Smooth muscle cell (in vitro differentiated cells): Measurements from ENCODE around the gene MBD3L4. TPM values are rescaled to one million over a fixed set of nuclear protein-coding genes. Genes with fewer than 3 reads are reported as not detected.
"Not testable (repeated sequence)": the region's sequence is repeated elsewhere in the genome, so short reads cannot be mapped to it uniquely, and the experiment has no call there.

Experiments used
- DNase-seq: peaks from one replicate; lab custom pipeline; 2025; ENCODE audit not compliant: unreplicated experiment; lab: John Stamatoyannopoulos, UW
- H2AFZ ChIP-seq: fragments of 200-600 bp; sonication (generic); 2 replicates; pipeline ENCODE4 v1.6.0; 2016; ENCODE audit warnings: antibody characterized with exemption, low read depth, mild to moderate bottlenecking
- H3F3A ChIP-seq: fragments of 200-600 bp; sonication (generic); 2 replicates; pipeline ENCODE4 v1.6.0; 2017; ENCODE audit warnings: antibody characterized with exemption, low read depth
- H3K27ac ChIP-seq: fragments of 200-600 bp; sonication (generic); 2 replicates; pipeline ENCODE4 v1.5.1; 2016; ENCODE audit warnings: low read depth, mild to moderate bottlenecking
- H3K27me3 ChIP-seq: fragments of 200-600 bp; sonication (generic); 2 replicates; pipeline ENCODE4 v1.6.1; 2016; ENCODE audit warnings: low read depth, mild to moderate bottlenecking
- H3K36me3 ChIP-seq: fragments of 200-600 bp; sonication (generic); 2 replicates; pipeline ENCODE4 v1.5.1; 2016; ENCODE audit warnings: low read depth
- H3K4me1 ChIP-seq: fragments of 200-600 bp; sonication (generic); 2 replicates; pipeline ENCODE4 v1.5.1; 2016; ENCODE audit warnings: low read depth
- H3K4me2 ChIP-seq: fragments of 200-600 bp; sonication (generic); 2 replicates; pipeline ENCODE4 v1.6.0; 2016; ENCODE audit warnings: mild to moderate bottlenecking
- H3K4me3 ChIP-seq: fragments of 200-600 bp; sonication (generic); 2 replicates; pipeline ENCODE4 v1.5.1; 2016; ENCODE audit warnings: mild to moderate bottlenecking
- H3K79me2 ChIP-seq: fragments of 200-600 bp; sonication (generic); 2 replicates; pipeline ENCODE4 v1.6.0; 2016; ENCODE audit warnings: low read depth, mild to moderate bottlenecking
- H3K9ac ChIP-seq: fragments of 200-600 bp; sonication (generic); 2 replicates; pipeline ENCODE4 v1.6.0; 2016; ENCODE audit warnings: low read depth
- H3K9me3 ChIP-seq: fragments of 200-600 bp; sonication (generic); replicated peaks from 2 replicates; pipeline ENCODE4 v1.5.1; 2016; ENCODE audit warnings: low read depth
- H4K20me1 ChIP-seq: fragments of 200-600 bp; sonication (generic); 2 replicates; pipeline ENCODE4 v1.6.0; 2016; ENCODE audit warnings: low read depth
- WGBS: methylation state at CpG from one replicate; pipeline ENCODE4 v1.1.7; 2016; ENCODE audit warnings: low lambda C conversion rate; 5-methylcytosine and 5-hydroxymethylcytosine counted together
- polyA plus RNA-seq: library from polyadenylated mRNA; unstranded; fragments of >200 nt; fragmentation: Nextera tagmentation; extraction: Ambion mirVana; gene quantifications from 2 replicates; pipeline ENCODE4 v1.2.1, GENCODE V29; 2016
- total RNA-seq: library from RNA; depleted of rRNA; stranded (reverse); fragments of >200 nt; gene quantifications from 2 replicates; pipeline ENCODE4 v1.2.3, GENCODE V29; 2014
- TF ChIP-seq, protein P1 (sequence below): fragments of 200-600 bp; sonication (generic); IDR thresholded peaks from 2 replicates; pipeline ENCODE4 v1.5.1; 2017; ENCODE audit warnings: borderline replicate concordance, mild to moderate bottlenecking, antibody characterized with exemption; ENCODE audit not compliant: insufficient read depth, poor library complexity, severe bottlenecking

Gene MBD3L4
- total and polyA plus RNA-seq, 2 experiments from 2014 or later: not detected

DNA sequence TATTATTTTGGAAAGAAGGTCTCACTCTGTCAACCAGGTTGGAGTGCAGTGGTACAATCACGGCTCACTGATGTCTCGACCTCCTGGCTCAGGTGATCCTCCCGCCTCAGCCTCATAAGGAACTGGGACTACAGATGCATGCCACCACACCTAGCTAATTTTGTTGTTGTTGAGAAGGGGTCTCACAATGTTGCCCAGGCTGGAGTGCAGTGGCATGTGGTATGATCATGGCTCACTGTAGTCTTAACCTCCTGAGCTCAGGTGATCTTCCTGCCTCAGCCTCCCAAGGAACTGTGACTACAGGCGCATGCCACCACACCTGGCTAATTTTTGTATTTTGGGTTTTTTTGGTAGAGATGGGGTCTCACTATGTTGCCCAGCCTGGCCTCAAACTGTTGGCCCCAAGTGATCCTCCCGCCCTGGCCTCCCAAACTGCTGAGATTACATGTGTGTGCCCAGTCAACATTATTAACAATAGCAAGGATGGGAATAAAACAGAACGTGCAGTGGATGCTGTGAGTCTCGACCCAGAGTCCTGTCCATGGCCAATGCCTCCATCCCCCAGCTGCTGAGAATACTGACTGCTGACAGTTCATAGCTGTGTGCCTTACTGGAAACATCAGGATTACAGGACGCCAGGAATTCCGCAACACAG lies 23.9 kb upstream of the MBD3L4 start:
- H3K79me2 ChIP-seq: no peaks in the 10 kb centered on the region
- no peaks in the 10 kb centered on the region for H4K20me1 ChIP-seq
- H3K9ac ChIP-seq: no peak overlapping the region
- H3K36me3 ChIP-seq: no peaks in the 10 kb centered on the region
- 86% methylated on average over 9 of the region's 9 CpGs for WGBS
- peaks cover 8% of the 10 kb centered on the region for H3F3A ChIP-seq
- no peaks in the 10 kb centered on the region for H3K9me3 ChIP-seq
- TF ChIP-seq, protein P1, sequence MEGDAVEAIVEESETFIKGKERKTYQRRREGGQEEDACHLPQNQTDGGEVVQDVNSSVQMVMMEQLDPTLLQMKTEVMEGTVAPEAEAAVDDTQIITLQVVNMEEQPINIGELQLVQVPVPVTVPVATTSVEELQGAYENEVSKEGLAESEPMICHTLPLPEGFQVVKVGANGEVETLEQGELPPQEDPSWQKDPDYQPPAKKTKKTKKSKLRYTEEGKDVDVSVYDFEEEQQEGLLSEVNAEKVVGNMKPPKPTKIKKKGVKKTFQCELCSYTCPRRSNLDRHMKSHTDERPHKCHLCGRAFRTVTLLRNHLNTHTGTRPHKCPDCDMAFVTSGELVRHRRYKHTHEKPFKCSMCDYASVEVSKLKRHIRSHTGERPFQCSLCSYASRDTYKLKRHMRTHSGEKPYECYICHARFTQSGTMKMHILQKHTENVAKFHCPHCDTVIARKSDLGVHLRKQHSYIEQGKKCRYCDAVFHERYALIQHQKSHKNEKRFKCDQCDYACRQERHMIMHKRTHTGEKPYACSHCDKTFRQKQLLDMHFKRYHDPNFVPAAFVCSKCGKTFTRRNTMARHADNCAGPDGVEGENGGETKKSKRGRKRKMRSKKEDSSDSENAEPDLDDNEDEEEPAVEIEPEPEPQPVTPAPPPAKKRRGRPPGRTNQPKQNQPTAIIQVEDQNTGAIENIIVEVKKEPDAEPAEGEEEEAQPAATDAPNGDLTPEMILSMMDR: no peak
- DNase-seq: no peak
- H3K27me3 ChIP-seq: no peaks in the 10 kb centered on the region
- H3K4me2 ChIP-seq: no peak overlapping the region
- H3K4me3 ChIP-seq: no peak overlapping the region
- no peak overlapping the region for H2AFZ ChIP-seq
- no peak overlapping the region for H3K27ac ChIP-seq
- H3K4me1 ChIP-seq: no peaks in the 10 kb centered on the region

GRCh38 chr19:7063339-7063738 lies 23.4 kb upstream of the MBD3L4 start:
- H3K4me1 ChIP-seq: no peaks in the 10 kb centered on the region

DNA sequence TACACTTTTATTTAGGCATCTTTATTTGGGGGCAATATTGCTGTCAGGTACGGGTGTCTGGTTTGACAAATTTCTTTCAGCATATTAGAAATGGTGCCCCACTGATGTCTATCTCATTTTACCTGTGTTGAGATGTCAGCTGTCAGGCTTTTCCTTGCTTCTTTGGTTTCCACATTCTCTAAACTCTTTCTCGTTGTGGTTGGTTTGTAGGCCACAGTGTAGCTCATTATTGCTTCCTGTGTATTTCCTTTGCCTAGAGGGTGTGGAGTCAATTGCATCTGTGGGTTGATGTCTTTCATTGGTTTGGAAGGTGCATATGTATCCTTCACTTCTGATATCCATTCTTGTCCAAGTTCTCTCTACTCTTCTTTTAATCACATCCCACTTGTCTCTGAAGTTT lies 20.0 kb upstream of the MBD3L4 start:
- H3K9me3 ChIP-seq, H3K4me2 ChIP-seq, H2AFZ ChIP-seq, H3K4me3 ChIP-seq, DNase-seq, H3K79me2 ChIP-seq, H3K27me3 ChIP-seq, H3K27ac ChIP-seq, H3F3A ChIP-seq, H3K36me3 ChIP-seq, H4K20me1 ChIP-seq, H3K9ac ChIP-seq, H3K4me1 ChIP-seq: not testable (repeated sequence)
- 80% methylated on average over 2 of the region's 2 CpGs for WGBS

More at GRCh38 chr19:7063339-7063738, 23.4 kb upstream of the MBD3L4 start:
- Histone ChIP-seq H3K27ac (no peak overlapping the region), H3F3A (peaks cover 4% of the 10 kb centered on the region), H3K9ac (no peak overlapping the region), H3K4me2 (no peak overlapping the region), H3K27me3 (no peaks in the 10 kb centered on the region), H2AFZ (no peak overlapping the region), H3K4me3 (no peak overlapping the region), H3K9me3 (no peaks in the 10 kb centered on the region), H3K36me3 (no peaks in the 10 kb centered on the region), H4K20me1 (no peaks in the 10 kb centered on the region), H3K79me2 (no peaks in the 10 kb centered on the region)
- 82% methylated on average over 4 of the region's 4 CpGs for WGBS
- TF ChIP-seq, protein P1: no peak
- no peak for DNase-seq

GRCh38 chr19:7058576-7058975 lies 18.6 kb upstream of the MBD3L4 start, which contains the start of gene MBD3L3:
Gene MBD3L3, minus strand, starts transcription at chr19:7058676. Its CDS starts 71 bp downstream, at chr19:7058605.
- DNase-seq, H3K9ac ChIP-seq, H4K20me1 ChIP-seq, H3K36me3 ChIP-seq, H2AFZ ChIP-seq, H3K4me2 ChIP-seq, H3K9me3 ChIP-seq, H3K27ac ChIP-seq, H3K79me2 ChIP-seq, H3K4me1 ChIP-seq, H3K4me3 ChIP-seq, H3F3A ChIP-seq, H3K27me3 ChIP-seq: not testable (repeated sequence)
- no CpG with 5 or more reads among the region's 8 CpGs for WGBS

DNA sequence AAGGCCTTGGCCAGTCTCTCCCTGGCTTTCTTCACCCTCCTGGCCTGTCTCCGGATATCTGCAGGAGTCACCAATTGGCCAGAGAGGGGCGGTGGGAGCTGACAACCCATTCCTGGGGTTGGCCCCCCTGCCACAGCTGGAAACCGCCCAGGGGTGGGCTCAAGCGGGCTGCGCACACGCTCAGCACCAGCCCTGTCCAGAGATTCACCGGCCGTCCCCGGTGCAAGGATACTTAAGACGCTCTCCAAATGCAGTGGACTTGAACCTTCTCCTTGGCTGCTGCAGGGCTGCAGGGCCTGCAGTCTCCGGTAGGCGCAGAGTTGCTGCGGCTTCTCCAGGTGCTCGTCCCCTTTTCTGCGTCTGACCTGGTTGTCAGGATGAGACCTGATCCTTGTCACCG lies 16.4 kb upstream of the MBD3L4 start:
- not testable (repeated sequence) for H3K4me3 ChIP-seq, H3K27me3 ChIP-seq, H3K4me1 ChIP-seq, H3K9ac ChIP-seq, H3F3A ChIP-seq, H3K4me2 ChIP-seq, H3K36me3 ChIP-seq, H3K9me3 ChIP-seq, DNase-seq, H2AFZ ChIP-seq, H3K27ac ChIP-seq, H3K79me2 ChIP-seq, H4K20me1 ChIP-seq
- 84% methylated on average over 9 of the region's 16 CpGs for WGBS

- not testable (repeated sequence) for H2AFZ ChIP-seq, H3F3A ChIP-seq, H3K4me1 ChIP-seq, H3K36me3 ChIP-seq, H3K27me3 ChIP-seq, H3K9me3 ChIP-seq, H3K9ac ChIP-seq, H3K79me2 ChIP-seq, H3K4me3 ChIP-seq, DNase-seq, H3K4me2 ChIP-seq, H3K27ac ChIP-seq, H4K20me1 ChIP-seq
- 91% methylated on average over 14 of the region's 14 CpGs for WGBS
Measured at GRCh38 chr19:7055679-7056078, 15.7 kb upstream of the MBD3L4 start.

DNA sequence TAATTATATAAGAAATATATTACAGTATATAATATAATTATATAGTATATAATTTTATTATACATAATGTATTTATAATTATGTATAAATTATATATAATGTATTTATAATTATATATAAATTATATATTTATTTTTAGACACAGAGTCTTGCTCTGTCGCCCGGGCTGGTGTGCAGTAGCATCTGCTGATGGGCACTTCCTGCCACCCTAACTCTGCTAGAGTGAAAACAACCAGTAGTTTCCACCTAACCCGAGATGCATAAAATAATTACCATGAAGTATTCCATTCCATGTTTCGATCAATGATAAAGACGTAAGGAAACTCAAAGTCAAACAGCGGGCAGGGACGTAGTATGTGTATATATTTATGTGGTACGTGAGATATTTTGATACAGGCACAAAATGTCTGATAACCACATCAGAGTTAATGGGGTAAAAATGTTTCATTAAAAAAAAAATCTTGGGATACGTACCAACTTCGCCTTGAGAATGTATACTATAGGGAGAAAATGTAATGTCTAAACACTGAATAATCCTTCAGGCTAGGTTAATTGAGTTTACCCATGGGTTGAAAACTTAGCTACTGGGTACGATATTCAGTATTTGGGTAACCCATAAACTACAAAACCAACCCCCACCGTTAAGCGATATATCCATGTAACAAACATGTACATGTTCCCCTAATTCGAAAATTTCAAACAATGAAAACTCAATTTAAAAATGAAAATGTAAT lies 14.8 kb upstream of the MBD3L4 start:
- H3K79me2 ChIP-seq, H3K9me3 ChIP-seq, H3K27ac ChIP-seq, H3K4me1 ChIP-seq, H4K20me1 ChIP-seq, H3K9ac ChIP-seq, H3K36me3 ChIP-seq, H2AFZ ChIP-seq, H3K27me3 ChIP-seq, H3K4me3 ChIP-seq, DNase-seq, H3F3A ChIP-seq, H3K4me2 ChIP-seq: not testable (repeated sequence)
- WGBS: 92% methylated on average over 14 of the region's 14 CpGs
